HG02973 (cell line): ENCODE data around the gene MSH3.
"Not testable (repeated sequence)": the region's sequence is repeated elsewhere in the genome, so short reads cannot be mapped to it uniquely, and the experiment has no call there.

Source experiments
- ATAC-seq: cut with Tn5 transposase; IDR thresholded peaks from one replicate; pipeline ENCODE4 v1.9.1; 2021; ENCODE audit warnings: moderate library complexity; ENCODE audit not compliant: unreplicated experiment

The MSH3 gene

DNA sequence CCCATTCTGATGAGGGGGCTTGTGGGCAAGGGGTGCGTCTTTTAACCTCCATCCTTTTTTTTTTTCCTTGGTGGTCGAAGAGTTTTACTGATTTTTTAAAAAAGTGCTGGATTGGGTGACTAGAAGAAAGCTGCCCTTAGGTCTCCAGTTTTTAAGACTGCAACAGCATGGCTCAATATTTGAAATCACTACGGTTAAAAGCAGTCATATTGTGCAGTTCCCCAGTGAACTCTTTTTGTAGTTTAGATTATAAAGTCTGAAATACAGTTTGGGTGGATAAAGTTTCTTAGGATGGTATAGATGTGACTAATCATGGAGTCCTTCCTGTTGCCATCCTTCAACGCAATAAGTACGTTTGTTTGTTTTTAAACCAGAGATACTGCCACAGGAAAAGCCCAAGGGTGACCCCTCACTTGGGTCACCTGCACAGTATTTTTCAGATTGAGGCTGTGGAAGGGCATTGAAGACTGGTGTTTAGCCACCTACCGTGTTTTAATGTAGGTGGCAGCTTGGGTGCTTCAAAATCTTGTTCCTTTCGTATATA is 851 bp downstream of the MSH3 start:
- no peak for ATAC-seq

DNA sequence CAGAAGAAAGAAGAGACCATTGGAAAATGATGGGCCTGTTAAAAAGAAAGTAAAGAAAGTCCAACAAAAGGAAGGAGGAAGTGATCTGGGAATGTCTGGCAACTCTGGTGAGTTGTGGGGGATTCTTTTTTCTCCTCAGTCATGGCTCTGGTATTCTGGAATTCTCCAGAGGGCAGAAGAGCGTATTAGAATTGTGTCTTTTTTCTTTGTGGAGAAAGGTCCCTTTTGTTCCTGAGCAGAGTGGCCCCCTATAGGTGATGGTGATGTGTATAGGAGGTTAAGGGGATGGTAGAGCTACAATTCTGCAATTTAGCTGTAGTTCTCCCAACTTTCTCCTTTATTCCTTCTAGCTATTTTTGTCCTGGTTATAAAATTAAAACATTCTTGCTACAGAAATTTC is 2.0 kb downstream of the MSH3 start:
- no peak for ATAC-seq

GRCh38 chr5:80659106-80659505 is 4.7 kb downstream of the MSH3 start:
- no peak for ATAC-seq

DNA sequence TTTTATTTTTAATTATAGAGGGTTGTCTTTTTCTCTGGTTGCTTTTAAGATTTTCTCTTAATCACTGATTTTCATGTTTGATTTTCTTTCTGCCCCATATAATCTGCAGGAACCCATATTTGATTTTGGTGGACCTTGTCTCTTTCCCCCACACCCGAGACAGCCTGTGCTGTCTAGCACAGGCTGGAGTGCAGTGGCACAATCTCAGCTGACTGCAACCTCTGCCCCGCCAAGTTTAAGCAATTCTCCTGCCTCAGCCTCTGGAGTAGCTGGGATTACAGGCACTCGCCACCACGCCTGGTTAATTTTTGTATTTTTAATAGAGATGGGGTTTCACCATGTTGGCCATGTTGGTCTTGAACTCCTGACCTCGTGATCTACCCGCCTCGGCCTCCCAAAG is 6.2 kb downstream of the MSH3 start:
- ATAC-seq, result not testable (repeated sequence)

GRCh38 chr5:80662108-80662507 is 7.7 kb downstream of the MSH3 start:
- ATAC-seq, result no peak

DNA sequence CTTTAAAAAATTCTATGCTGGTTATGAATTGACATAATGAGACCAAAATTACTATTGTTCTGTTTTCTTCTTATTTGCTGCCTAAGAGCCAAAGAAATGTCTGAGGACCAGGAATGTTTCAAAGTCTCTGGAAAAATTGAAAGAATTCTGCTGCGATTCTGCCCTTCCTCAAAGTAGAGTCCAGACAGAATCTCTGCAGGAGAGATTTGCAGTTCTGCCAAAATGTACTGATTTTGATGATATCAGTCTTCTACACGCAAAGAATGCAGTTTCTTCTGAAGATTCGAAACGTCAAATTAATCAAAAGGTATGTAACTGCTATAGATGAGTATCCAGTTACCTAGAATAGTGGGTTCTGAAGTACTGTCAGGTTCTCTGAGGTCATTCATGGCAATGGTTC is 10.6 kb downstream of the MSH3 start:
- no peak for ATAC-seq

GRCh38 chr5:80667384-80667783 is 12.9 kb downstream of the MSH3 start:
- no peak for ATAC-seq

- no peak for ATAC-seq
Measured at GRCh38 chr5:80668016-80668969, 13.8 kb downstream of the MSH3 start.

GRCh38 chr5:80672140-80672736 is 17.8 kb downstream of the MSH3 start:
- ATAC-seq, result no peak

DNA sequence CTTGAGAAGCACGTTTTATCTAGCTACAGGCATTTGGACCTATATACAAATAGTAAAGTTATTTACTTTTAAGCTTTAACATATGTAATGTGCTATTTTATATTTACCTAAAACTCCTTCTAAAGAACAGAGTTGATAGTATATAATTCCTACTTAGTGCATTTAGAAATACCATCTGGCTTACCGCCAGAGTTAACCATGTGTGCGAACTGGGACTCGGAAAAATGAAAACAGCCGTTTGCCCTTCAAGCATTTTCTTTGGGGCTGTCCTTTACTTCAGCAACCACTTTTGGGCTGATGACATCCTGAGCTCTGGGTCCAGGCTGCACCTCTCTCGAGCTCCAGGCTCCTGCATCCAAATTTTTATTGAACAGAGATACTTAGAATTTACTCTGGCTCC is 22.3 kb downstream of the MSH3 start:
- ATAC-seq, result no peak

DNA sequence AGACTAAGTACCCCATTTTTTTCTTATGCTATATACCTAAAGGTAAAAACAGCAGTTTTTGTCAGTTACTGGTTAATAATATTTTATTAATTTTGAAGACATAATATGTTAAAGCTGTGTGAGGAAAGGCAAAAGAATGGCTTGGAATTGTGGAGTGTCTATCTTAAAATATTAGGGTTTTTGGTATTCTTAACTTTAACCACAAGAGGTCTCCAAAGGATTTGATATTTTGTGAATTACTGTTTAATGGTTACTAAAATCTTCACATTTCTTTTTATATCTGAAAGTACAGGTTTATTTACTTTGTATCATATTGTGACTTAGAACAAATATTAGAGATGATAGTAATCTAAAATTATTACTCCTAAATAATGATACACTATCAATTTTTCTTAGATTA is 32.3 kb downstream of the MSH3 start:
- no peak for ATAC-seq

DNA sequence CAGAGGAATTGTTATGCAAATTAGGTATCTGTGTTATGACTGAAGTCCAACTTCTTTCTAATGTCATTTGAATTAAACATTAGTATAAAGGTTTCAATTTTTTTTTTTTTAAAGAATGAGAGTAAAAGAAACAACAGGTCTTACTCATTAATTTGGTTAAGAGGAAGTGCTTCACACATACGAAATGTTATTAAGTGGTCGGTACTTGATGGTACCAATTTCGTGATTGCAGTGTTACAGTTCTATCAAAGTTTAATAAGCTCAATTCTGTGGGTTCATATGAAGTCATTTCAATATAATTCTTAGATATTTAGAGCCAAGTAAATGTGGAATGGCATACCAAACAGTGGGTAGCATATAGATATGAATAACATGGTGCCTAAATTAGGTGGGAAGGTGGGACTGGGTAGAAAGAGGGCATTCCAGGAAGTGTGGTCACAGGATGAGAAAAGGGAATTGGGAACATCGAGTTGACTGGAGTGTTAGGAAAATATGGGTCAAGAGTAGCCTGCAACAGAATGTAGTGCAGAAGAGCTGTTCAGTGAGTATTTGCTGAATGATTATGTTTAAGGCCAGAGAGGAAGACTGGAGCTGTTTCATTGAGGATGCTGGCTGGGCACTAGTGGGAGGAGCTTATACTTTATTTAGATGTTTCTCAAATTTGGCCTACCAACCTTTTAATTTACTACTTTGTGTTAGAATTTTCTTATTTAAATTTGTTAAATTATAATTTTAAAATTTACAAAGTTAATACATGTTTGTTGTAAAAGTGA is 34.4 kb downstream of the MSH3 start:
- no peak for ATAC-seq

DNA sequence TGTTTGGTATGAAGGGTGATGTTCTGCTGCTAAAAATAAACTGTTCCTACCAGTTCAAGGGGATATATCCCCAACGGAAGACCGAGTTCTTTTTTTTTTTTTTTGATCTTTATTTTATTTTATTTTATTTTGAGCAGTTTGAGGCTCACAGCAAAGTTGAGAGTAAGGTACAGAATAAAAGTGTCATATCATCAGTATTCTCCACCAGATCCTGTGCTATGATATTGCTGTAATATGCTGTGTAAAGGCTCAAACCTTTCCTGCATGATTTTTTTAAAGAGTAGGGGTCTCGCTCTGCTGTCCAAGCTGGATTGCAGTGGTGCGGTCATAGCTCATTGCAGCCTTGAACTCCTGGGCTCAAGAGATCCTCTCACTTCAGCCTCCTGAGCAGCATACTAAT is 35.2 kb downstream of the MSH3 start:
- ATAC-seq, result no peak

GRCh38 chr5:80695666-80696065 is 41.2 kb downstream of the MSH3 start:
- ATAC-seq, result no peak

DNA sequence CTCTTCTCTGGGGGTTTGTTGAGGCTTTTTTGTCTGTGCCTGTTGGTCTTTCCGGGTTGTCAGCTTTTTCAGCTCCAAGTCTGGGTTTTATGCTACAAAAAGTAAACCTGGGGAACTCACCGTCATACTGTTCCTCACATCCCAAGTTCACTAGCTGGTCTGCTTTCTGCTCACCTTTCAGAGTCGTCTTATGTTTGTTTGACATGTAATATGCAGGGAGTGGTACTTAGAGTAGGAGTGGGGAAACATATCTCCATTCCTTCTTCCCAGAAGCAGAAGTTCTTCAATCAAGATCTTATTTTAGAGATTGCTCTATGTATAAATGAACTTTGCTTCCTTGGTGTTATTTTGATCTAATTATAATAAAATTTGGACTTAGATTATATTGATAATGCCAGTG is 42.0 kb downstream of the MSH3 start:
- no peak for ATAC-seq

- ATAC-seq, result no peak
Measured at GRCh38 chr5:80697100-80697499, 42.6 kb downstream of the MSH3 start.

DNA sequence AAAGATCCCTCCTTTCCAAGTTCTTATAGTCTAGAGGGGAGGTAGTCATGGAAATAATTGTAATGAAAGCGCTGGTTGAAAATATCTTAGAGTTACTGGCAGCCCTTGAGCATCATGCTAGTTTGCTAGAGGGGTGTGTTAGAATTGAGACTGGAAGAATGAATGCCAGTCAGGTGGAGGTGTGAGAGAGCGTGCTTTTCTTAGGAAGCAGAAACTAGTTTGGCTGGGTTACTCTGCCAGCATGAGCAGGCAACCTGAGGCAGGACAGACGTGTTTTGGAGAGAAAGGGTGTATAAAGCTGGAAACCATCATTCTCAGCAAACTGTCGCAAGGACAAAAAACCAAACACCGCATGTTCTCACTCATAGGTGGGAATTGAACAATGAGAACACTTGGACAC is 43.9 kb downstream of the MSH3 start:
- ATAC-seq, result no peak

DNA sequence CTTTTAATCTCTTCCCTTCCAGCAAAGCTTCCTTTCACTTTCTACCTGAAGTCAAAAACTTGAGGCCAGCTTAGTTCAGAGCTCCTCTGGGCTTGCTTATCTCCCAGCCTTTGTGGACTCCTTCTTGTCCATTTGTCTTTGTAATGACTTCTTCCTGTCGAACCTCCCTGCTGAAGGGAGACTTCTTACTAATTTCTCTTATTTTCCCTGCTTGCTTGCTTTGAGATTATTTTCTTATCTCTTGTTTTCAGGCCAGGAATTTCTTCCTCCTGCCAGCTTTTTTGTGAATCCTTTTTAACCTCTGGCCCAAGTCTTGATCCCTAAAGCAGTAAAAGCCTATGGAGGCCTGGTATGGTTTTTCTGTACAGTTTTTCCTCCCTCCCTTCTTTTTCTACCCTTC is 47.1 kb downstream of the MSH3 start:
- no peak for ATAC-seq

DNA sequence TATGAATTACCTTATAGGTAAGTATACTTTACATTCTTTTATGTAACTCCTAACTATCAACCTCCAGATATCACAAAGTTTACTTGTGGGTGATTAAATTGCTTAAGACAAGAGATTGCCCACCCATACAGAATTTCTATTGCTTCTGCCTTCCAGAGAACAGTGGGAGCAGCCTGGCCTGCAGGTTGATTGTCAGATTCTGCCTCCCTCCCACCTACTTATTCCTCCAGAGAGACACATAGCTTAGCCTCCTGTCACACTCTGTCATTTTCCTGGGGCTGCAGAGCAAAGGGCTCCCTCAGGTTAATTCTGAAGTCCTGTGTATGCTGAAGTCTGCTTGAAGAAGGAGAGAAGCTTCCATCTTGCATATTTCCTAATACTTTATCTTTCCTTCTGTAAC is 48.8 kb downstream of the MSH3 start:
- ATAC-seq, result no peak

GRCh38 chr5:80703747-80704146 is 49.3 kb downstream of the MSH3 start:
- no peak for ATAC-seq

DNA sequence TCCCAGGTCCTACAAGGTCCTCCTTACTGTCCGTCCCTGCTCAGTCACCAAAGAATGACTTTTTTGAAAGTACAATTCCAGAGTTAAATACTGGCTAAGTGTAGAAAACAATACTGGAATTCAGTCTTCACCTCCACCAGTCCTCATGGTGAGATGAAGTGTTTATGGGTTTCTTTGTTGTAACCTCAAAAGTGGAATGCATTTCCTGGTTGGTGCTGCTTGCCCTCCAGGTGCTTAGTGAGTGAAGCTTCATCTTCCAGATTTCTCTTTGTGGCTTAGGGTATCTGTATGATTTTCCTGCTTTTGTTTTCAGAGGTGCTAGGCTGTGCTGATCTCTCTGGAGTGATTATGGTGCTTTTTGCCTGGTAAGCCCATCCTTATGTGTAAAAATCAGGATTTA is 49.8 kb downstream of the MSH3 start:
- no peak for ATAC-seq
